Mesangial cell (primary cell): ENCODE data around the gene CPNE7. TPM values are rescaled to one million over a fixed set of nuclear protein-coding genes. Genes with fewer than 3 reads are reported as not detected.

Source experiments
- total RNA-seq: library from RNA; depleted of rRNA; stranded (reverse); fragments of >200 nt; gene quantifications from 2 replicates; pipeline ENCODE4 v1.2.3, GENCODE V29; 2015

CPNE7 gene
- total RNA-seq: 60.1 and 66.8 TPM in 2 replicates

DNA sequence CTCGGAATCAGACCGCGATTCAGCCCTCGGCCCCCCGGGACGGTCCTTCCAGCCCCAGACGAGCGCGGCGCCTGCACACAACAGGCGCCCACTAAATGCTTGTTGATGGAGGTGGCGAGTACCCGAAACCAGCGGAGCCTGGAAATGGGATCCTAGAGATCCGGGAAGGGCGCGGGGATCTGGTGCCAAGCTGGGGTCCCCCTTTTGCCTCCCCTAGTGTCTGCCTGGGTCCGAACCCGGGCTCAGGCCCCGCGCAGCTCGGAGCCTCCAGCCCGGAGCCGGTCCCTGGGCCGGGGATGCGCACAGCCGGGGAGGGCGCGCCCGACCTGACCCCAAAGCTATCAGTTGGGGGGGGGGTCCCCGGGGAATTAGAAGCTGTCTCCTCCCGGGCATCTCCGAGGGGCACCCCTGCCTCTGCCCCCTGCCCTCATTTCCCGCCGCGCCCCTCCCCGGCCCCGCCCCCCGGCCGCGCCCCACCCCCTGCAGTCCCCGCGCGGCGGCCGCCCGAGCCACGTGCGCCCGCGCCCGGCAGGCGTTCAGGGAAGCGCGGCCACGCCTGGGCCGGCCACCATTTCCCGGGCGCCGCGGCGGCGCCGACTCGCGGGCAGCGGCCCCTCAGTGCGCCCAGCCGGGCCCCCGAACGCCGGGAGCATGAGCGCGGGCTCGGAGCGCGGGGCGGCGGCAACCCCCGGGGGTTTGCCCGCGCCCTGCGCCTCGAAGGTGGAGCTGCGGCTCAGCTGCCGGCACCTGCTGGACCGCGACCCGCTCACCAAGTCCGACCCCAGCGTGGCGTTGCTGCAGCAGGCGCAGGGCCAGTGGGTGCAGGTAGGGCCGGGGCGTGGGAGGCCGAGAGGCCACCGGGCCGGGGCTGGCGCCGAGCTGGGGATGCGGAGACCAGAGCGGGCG, at the start of gene CPNE7:
TSS of gene CPNE7 (plus strand) at position 512 of the 906 bp plus-strand sequence. CDS start at position 652, 140 bp downstream.

DNA sequence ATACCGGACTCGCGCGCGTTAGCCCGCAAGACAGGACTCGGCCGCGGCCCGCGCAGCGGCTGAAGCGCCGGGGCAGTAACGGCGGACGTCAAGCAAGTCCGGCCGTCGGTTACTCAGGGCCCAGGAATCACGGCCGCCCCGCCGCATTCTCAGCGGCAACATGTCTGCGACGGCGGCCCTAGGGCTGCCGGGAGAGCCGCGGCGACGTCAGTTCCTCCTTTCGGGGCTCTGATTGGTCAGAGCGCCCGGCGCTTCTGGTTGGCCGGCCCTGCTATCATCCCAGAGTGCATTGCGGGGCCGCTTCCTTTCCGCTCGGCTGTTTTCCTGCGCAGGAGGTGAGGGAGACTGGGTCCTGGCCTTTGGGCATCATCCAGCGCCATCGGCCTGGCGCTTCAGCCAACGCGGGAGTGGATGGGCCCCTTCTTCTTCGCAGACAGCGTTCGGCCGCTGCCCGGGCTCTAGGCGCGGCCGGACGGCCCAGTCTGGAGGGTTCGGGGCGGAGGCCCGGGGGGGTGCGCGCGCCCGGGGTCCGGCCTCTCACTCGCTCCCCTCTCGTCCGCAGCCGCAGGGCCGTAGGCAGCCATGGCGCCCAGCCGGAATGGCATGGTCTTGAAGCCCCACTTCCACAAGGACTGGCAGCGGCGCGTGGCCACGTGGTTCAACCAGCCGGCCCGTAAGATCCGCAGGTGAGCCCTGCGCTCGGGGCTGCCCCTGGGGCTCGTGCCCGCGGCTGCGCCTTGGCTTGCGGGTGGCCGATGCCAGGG, 15.0 kb upstream of the CPNE7 start, which contains the start of gene RPL13:
TSS of gene RPL13 (plus strand) at position 305 of the 764 bp plus-strand sequence. CDS start at position 583, 278 bp downstream.

DNA sequence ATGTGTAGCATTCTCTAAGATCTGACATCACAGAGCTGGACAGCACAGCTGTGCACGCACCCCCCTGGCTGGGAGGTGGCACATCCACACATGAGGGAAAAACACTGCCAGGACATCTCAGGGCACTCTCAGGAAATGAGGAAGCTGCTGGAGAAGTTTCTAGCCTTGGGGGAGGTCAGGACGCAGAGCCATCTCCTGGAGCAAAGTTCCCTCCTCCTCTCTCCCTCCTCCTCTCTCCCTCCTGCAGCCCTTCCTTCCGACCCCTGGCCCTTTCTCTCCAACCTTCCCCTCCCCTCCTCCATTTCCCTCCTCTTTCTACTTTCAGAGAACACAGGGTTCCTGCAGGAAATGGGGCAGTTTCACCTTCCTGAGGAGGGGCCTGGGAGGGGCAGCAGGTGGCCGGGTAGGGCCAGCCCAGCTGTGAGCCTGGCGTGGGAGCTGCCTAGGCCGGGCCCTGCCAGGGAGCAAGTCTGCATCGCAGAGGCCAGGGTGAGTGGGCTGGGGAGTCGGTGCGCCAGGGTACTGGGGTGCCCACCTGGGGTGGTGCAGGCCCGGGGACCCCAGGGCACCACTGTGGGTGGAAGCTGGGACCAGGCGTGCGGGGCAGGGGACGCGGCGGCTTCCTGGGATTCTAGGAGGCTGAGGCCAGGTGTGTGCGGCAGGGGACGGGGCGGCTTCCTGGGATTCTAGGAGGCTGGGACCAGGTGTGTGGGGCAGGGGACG, 37.8 kb downstream of the CPNE7 start, which contains the start of gene DPEP1:
TSS of gene DPEP1 (plus strand) at position 412 of the 723 bp plus-strand sequence. CDS start 16,769 bp downstream, outside the sequence.

Other genes starting within 250 kb of the CPNE7 start
- gene ANKRD11, start 85.2 kb upstream of the CPNE7 start, total RNA-seq: 74.6 and 78.3 TPM in 2 replicates
- gene SPG7, start 67.4 kb upstream of the CPNE7 start, total RNA-seq: 113 and 119 TPM in 2 replicates
- gene RPL13, start 15.1 kb upstream of the CPNE7 start, total RNA-seq: 5,235 and 7,154 TPM in 2 replicates
- 1.5 and 29.3 TPM in 2 replicates for gene DPEP1, start 37.9 kb downstream of the CPNE7 start, total RNA-seq
- 82.9 and 106 TPM in 2 replicates for gene CHMP1A, start 82.0 kb downstream of the CPNE7 start, total RNA-seq
- 7.5 and 9.9 TPM in 2 replicates for gene SPATA33, start 82.1 kb downstream of the CPNE7 start, total RNA-seq
- 74.3 and 76.7 TPM in 2 replicates for gene CDK10, start 110.9 kb downstream of the CPNE7 start, total RNA-seq
- 8.1 and 20.7 TPM in 2 replicates for gene SPATA2L, start 125.9 kb downstream of the CPNE7 start, total RNA-seq
- 5.4 and 22.3 TPM in 2 replicates for gene VPS9D1, start 145.1 kb downstream of the CPNE7 start, total RNA-seq
- gene ZNF276, start 145.8 kb downstream of the CPNE7 start, total RNA-seq: 11.7 and 24.8 TPM in 2 replicates
- gene FANCA, start 240.9 kb downstream of the CPNE7 start, total RNA-seq: 7.7 and 38.1 TPM in 2 replicates